Stimulated activated CD4-positive, alpha-beta T cell treated with anti-CD3 and anti-CD28 coated beads, Interleukin-15, amount 100 ng/mL, for 48 hours (primary cell): Measurements from ENCODE around the gene EXOSC7.

Source experiments
- DNase-seq, 2 donors: peaks; one replicate each; pipeline ENCODE4 v3.0.0-alpha.2; 2020; ENCODE audit warnings: low read depth in 2 of 2

Gene EXOSC7

DNA sequence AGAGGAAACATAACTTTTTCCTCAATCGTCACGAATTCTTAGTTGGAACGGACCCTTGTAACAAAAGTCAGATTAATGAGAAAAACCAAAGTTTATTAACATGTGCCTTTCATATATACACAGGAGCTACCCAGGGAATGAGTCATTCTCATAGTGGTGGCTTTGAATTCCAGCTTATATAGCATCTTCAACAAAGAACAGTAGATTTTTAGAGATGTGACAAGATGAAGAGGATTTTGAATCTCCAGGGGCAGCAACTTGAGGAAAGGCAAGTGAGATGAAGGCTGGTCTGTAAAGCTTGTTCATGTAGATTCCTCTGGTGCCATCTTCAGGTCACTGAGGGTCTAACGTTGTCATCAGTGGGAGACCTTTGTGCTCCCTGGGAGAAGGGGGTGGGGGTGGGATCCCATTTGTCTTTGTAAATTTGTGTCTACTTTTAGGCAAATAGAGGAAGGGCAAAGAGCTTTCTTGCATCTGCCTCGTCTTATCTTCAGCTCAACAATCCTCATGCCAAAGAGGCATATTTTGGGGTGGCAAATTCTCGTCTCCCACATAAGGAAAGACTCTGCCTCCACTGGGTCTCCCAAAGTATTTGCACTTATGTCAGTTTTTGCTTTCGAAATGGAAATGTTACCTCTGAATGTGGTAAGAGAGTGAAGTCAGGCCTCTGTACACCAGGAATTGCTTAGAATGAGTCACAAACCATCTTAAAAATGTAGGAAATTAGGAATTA, 79.5 kb downstream of the EXOSC7 start:
- DNase-seq: no peak

DNA sequence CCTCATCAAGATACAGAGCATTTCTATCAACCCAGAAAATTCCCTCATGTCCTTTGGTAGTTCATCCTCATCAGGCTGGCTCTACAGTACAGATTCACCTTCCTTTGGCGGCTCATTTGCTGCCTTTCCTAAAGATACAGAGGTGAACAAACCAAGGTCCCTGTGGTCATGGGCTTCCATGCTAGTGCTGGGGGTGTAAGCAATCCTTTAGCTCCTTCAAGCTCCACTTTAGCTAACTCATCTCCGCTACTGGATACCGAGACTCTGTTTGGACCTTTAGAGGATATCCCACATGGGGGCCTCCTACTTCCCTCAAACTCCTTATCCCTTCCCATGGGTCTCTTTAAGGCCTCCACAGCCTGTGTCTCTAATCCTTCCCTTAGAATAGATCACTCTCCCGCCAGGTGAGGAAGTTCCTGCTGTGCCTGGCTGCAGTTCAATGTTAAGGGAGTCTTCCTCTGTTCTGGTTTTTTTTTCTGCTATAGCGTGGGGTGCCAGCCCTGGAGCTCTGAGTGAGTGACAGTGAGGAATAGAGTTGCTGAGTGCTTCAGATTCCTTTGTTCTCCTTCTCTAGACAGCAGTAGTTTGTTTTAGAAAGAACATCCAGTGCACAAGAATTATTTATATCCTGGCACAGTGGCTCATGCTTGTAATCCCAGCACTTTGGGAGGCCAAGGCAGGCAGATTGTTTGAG, 80.7 kb downstream of the EXOSC7 start:
- no peak for DNase-seq

DNA sequence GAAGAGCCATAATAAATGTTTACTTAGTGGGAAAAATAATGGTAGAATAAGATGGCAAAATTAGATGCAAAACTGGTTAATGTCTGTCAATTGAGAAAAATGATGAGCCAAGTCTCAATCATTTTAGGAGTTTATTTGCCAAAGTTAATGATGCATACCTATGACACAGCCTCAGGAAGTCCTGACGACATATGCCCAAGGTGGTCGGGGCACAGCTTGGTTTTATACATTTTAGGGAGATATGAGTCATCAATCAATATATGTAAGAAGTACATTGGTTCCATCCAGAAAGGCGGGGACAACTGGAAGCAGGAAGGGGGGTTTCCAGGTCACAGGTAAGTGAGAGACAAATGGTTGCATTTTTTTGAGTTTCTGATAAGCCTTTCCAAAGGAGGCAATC, 81.5 kb downstream of the EXOSC7 start:
- no peak for DNase-seq

DNA sequence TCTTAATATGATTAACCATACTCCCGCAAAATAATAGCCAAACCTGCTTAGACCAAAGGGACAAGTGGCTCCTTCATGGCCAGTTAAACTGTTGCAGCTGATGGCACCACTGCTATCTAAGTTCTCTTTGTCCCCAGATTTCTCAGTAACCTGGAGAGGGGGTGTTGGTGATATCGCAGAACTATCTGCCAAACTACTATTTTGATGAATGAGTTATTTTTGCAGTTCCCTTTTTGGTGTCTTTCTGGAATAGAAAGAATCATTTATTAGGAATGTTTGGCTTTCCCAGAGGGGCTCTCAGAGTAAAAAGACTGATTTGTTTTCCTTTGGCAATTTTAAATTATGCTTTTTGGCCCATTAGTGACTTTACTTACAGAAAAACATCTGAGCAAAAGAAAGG, 83.1 kb downstream of the EXOSC7 start:
- no peak for DNase-seq

DNA sequence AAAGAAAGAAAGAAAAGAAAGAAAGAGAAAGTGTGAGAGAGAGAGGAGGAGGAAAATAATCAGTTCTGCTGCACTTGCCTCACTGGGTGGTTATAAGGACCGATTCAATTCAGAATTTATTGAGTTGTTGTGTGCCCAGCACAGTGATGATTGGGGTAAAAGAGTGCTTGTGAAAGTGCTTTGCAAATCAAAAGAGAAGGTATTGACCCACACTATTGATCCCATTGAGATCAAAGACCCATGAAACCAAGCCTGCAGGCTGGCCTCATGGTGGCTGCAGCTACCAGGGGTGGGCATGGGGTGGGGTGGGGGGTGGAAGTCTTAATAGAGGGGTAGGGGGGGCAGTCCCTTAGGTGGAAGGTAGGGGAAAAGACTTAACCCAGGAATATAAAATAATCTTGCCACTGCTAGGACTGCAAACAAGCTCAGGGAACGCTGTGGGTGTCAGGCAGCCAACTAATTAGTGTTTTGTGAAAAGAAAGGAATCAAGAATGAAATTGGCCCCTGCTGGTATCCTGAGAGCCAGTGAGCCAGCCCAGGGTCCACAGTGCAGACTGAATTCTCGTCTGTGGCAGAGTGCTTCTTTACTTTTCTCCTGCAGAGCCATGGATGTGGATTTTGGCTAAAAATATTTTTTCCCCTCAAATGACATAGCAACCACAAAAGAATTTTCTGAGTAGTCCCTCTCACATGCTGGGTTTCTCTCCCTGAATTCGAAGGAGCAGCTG, 84.3 kb downstream of the EXOSC7 start:
- no peak for DNase-seq
